Ovary (tissue), 3 donors: ENCODE measurements around the gene DEUP1.

Source experiments
- EP300 ChIP-seq: sonication (generic); formaldehyde crosslinking; IDR thresholded peaks from one replicate; pipeline ENCODE4 v1.6.1; 2017; ENCODE audit warnings: antibody characterized with exemption
- POLR2A ChIP-seq: fragments of 450-650 bp; IDR thresholded peaks from one replicate; pipeline ENCODE4 v1.6.1; 2017; ENCODE audit warnings: antibody characterized with exemption, mild to moderate bottlenecking, moderate library complexity
- TF ChIP-seq, protein P1 (sequence below), 3 donors: fragments of 450-650 bp in 2 of 3; fragments of 200-600 bp in 1 of 3; IDR thresholded peaks; one replicate each; pipeline versions ENCODE4 v1.5.1 to v1.8.0; 2016 to 2022; ENCODE audit warnings: antibody characterized with exemption in 3 of 3, mild to moderate bottlenecking in 1 of 3
- donor health status: DM: no; HTN: no; CAD: no.

GRCh38 chr11:93481279-93481678 lies 150.7 kb downstream of the DEUP1 start:
- TF ChIP-seq, protein P1, sequence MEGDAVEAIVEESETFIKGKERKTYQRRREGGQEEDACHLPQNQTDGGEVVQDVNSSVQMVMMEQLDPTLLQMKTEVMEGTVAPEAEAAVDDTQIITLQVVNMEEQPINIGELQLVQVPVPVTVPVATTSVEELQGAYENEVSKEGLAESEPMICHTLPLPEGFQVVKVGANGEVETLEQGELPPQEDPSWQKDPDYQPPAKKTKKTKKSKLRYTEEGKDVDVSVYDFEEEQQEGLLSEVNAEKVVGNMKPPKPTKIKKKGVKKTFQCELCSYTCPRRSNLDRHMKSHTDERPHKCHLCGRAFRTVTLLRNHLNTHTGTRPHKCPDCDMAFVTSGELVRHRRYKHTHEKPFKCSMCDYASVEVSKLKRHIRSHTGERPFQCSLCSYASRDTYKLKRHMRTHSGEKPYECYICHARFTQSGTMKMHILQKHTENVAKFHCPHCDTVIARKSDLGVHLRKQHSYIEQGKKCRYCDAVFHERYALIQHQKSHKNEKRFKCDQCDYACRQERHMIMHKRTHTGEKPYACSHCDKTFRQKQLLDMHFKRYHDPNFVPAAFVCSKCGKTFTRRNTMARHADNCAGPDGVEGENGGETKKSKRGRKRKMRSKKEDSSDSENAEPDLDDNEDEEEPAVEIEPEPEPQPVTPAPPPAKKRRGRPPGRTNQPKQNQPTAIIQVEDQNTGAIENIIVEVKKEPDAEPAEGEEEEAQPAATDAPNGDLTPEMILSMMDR (IDR thresholded peaks at IDR 0.05), result no peak
- TF ChIP-seq POLR2A, result no peak
- no peak for TF ChIP-seq EP300
